Measurements from ENCODE around the gene CTNNA1. TPM values are rescaled to one million over a fixed set of nuclear protein-coding genes. Genes with fewer than 3 reads are reported as not detected.

CTNNA1 gene
- polyA plus RNA-seq, 3 donors, result 56.6 to 84.5 (median 66.2) TPM

DNA sequence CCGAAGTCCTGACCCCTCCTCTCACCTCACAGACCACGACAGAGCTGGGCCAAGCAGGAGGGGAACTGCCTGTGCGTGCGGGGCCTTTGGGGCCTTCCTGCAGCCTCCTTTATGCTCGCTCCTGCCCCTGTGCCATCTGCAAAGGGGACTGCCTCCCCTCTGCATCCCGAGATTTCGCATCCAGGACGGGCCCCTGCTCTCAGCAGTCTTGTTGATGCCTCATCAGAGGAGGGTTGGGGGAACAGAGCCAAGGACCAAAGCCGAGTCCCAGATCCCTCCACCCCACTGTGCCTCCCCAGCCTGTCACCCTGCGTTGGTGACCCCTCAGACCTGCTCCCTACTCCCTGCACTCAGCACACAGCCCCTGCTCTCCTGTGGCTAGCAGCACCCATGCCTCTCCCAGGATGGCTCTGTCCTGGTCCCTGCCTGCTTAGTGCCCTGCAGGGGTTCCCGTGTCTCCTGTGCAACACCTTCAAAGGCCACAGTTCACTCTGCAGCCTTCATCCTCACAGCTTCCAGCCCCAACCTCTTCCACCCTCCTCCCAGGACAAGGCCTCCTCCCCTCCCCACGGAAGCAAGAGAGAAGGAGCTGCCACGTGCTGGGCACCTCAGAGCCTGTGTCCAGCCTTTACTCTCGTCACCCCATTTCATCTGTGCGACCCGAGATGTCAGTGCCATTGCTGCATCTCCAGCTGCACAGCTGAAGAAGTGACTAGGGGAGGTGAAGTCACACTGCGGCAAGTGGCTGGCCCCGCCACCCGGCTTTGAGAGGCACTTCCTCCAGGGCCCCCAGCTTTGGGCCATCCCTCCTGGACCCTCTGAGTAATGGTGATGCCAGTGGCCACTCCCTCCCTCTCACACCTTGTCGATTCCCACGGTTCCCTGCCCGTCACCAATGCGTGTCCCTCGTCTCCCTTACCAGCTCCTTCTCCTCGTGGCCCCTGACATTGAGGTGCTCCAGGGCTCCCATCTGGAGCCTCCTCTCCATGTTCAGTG lies 184.5 kb downstream of the CTNNA1 start:
- Mint-ChIP-seq H3K4me1 (no peaks in the 10 kb centered on the region), H3K36me3 (peaks cover 41 to 49% of the 10 kb centered on the region in 2 donors), H3K27me3 (ENCODE audit: low read depth in 3 of 3) (peaks cover 0 to 5% (median 3%) of the 10 kb centered on the region in 3 donors), H3K9me3 (peaks cover 0 to 2% (median 0%) of the 10 kb centered on the region in 7 donors), H3K27ac (peak overlapping the region; percentile 24 to 76 (median 60)), H3K4me3 (no peak overlapping the region)
- H3K4me1 ChIP-seq (ENCODE audit: control insufficient read depth in 1 of 2, insufficient read depth in 2 of 2, low read length in 2 of 2), result no peaks in the 10 kb centered on the region
- no peaks in the 10 kb centered on the region for H3K27me3 ChIP-seq (ENCODE audit: control insufficient read depth in 2 of 2, insufficient read depth in 2 of 2, low read length in 2 of 2)
- H3K36me3 ChIP-seq (replicated peaks in 1 of 2; ENCODE audit: control insufficient read depth in 1 of 2, insufficient read depth in 2 of 2, low read length in 2 of 2), result peaks cover 30 to 56% of the 10 kb centered on the region in 2 donors
- no peaks in the 10 kb centered on the region for H3K9me3 ChIP-seq (replicated peaks in 1 of 2; ENCODE audit: control insufficient read depth in 1 of 2, insufficient read depth in 1 of 2, low read length in 2 of 2)
- WGBS (ENCODE audit: insufficient coverage), result 92% methylated on average over 21 of the region's 25 CpGs
- no peaks in the 10 kb centered on the region for H4K20me1 ChIP-seq (ENCODE audit: insufficient read depth, low read length)
- no peaks in the 10 kb centered on the region for H3K79me2 ChIP-seq (ENCODE audit: insufficient read depth, low read length)
- H3K9ac ChIP-seq (ENCODE audit: insufficient read depth, low read length, poor library complexity, severe bottlenecking), result no peak overlapping the region
- intact Hi-C loops (cut with micrococcal nuclease), result no loop called here
- H3K4me3 ChIP-seq (replicated peaks in 1 of 3; ENCODE audit: low read depth in 2 of 3, low read length in 3 of 3), result no peak overlapping the region
- H2AFZ ChIP-seq (ENCODE audit: insufficient read depth, low read depth, low read length, poor library complexity, severe bottlenecking), result no peak overlapping the region
- H3K4me2 ChIP-seq (replicated peaks; ENCODE audit: extremely low read depth, low read length, poor library complexity, severe bottlenecking), result no peak overlapping the region
- peak overlapping the region in 1 of 2 donors; percentile 6 for H3K27ac ChIP-seq (ENCODE audit: low read depth in 1 of 2, low read length in 2 of 2)
- DNase-seq, result no peak
- TF ChIP-seq CTCF (IDR thresholded peaks at IDR 0.05), result no peak

- Histone ChIP-seq H3K36me3 (replicated peaks in 1 of 2; ENCODE audit: control insufficient read depth in 1 of 2, insufficient read depth in 2 of 2, low read length in 2 of 2) (peaks cover 22 to 48% of the 10 kb centered on the region in 2 donors), H3K27ac (ENCODE audit: low read depth in 1 of 2, low read length in 2 of 2) (peak overlapping the region in 1 of 2 donors; percentile 6), H3K27me3 (ENCODE audit: control insufficient read depth in 2 of 2, insufficient read depth in 2 of 2, low read length in 2 of 2) (no peaks in the 10 kb centered on the region), H3K79me2 (ENCODE audit: insufficient read depth, low read length) (no peaks in the 10 kb centered on the region), H3K9me3 (replicated peaks in 1 of 2; ENCODE audit: control insufficient read depth in 1 of 2, insufficient read depth in 1 of 2, low read length in 2 of 2) (no peaks in the 10 kb centered on the region), H3K4me3 (replicated peaks in 1 of 3; ENCODE audit: low read depth in 2 of 3, low read length in 3 of 3) (no peak overlapping the region), H3K4me2 (replicated peaks; ENCODE audit: extremely low read depth, low read length, poor library complexity, severe bottlenecking) (no peak overlapping the region), H3K9ac (ENCODE audit: insufficient read depth, low read length, poor library complexity, severe bottlenecking) (no peak overlapping the region), H2AFZ (ENCODE audit: insufficient read depth, low read depth, low read length, poor library complexity, severe bottlenecking) (no peak overlapping the region), H3K4me1 (ENCODE audit: control insufficient read depth in 1 of 2, insufficient read depth in 2 of 2, low read length in 2 of 2) (no peaks in the 10 kb centered on the region), H4K20me1 (ENCODE audit: insufficient read depth, low read length) (no peaks in the 10 kb centered on the region)
- peaks cover 0 to 5% (median 3%) of the 10 kb centered on the region in 3 donors for H3K27me3 Mint-ChIP-seq (ENCODE audit: low read depth in 3 of 3)
- no peaks in the 10 kb centered on the region for H3K4me1 Mint-ChIP-seq
- DNase-seq, result no peak
- TF ChIP-seq CTCF (IDR thresholded peaks at IDR 0.05), result no peak
- intact Hi-C loops (cut with micrococcal nuclease), result no loop called here
- H3K27ac Mint-ChIP-seq, result peak overlapping the region in 4 of 7 donors; percentile 24 to 69 (median 55)
- peaks cover 0 to 2% (median 0%) of the 10 kb centered on the region in 7 donors for H3K9me3 Mint-ChIP-seq
- WGBS (ENCODE audit: insufficient coverage), result 92% methylated on average over 4 of the region's 5 CpGs
- no peak overlapping the region for H3K4me3 Mint-ChIP-seq
- H3K36me3 Mint-ChIP-seq, result peaks cover 33 to 43% of the 10 kb centered on the region in 2 donors
Measured at GRCh38 chr5:138938526-138938925, 185.3 kb downstream of the CTNNA1 start.

Measured in CD14-positive monocyte (primary cell).